Activated CD8-positive, alpha-beta memory T cell treated with anti-CD3 and anti-CD28 coated beads, Interleukin-2, amount 10 ng/mL, durations not matched to agents 7 days and 5 days (primary cell): ENCODE measurements around the gene MRPL49. TPM values are rescaled to one million over a fixed set of nuclear protein-coding genes. Genes with fewer than 3 reads are reported as not detected.

Experiments
- ATAC-seq: fragments of 150-1000 bp; cut with Tn5 transposase; one replicate; pipeline ENCODE4 v1.10.0; 2021; ENCODE audit warnings: moderate library complexity
- CTCF ChIA-PET: fragments of 350-600 bp; sonication (Branson Sonifier 250); formaldehyde crosslinking; loops from one replicate; lab custom pipeline; 2021; ENCODE audit warnings: antibody characterized with exemption; lab: Charles Lee
- DNase-seq: peaks from one replicate; pipeline ENCODE4 v3.0.0-alpha.2; 2020
- H3K27ac Mint-ChIP-seq: one replicate; pipeline ENCODE4 v1.8.0; 2021; ENCODE audit warnings: mild to moderate bottlenecking, mixed read lengths
- H3K27me3 Mint-ChIP-seq: one replicate; pipeline ENCODE4 v1.8.0; 2021; ENCODE audit warnings: mixed read lengths
- H3K36me3 Mint-ChIP-seq: one replicate; pipeline ENCODE4 v1.8.0; 2021; ENCODE audit warnings: mild to moderate bottlenecking, mixed read lengths
- H3K4me1 Mint-ChIP-seq: one replicate; pipeline ENCODE4 v1.8.0; 2021; ENCODE audit warnings: mixed read lengths
- H3K4me3 Mint-ChIP-seq: one replicate; pipeline ENCODE4 v1.8.0; 2021; ENCODE audit warnings: mild to moderate bottlenecking, moderate library complexity, mixed read lengths
- H3K9me3 Mint-ChIP-seq: one replicate; pipeline ENCODE4 v1.8.0; 2022; ENCODE audit warnings: low read depth, mixed read lengths
- total RNA-seq, 2 experiments: library from RNA; stranded (reverse); gene quantifications; one replicate each; pipeline ENCODE4 v1.2.3, GENCODE V29; 2021

The MRPL49 gene
- total RNA-seq, 2 experiments from 2014 or later = 42.0 to 61.7 TPM

- Mint-ChIP-seq H3K9me3 (no peaks in the 10 kb centered on the region), H3K27ac (no peak overlapping the region), H3K36me3 (peaks cover 13% of the 10 kb centered on the region), H3K4me3 (no peak overlapping the region), H3K27me3 (no peaks in the 10 kb centered on the region), H3K4me1 (peaks cover 40% of the 10 kb centered on the region)
- CTCF ChIA-PET = interaction anchor here (1.0 to 2.8 kb wide), 6 partner anchors 8 to 73 kb away, joined by 3 to 10 read pairs (median 4); partner anchors contain the start of genes CAPN1, FAU, MRPL49 and VPS51
- DNase-seq (no peak), ATAC-seq (no peak)
Observed at GRCh38 chr11:65107751-65108468, 14.2 kb upstream of the MRPL49 start.

GRCh38 chr11:65108469-65109123, 13.5 kb upstream of the MRPL49 start:
- peaks cover 45% of the 10 kb centered on the region for H3K4me1 Mint-ChIP-seq
- DNase-seq (no peak), ATAC-seq (no peak)
- H3K9me3 Mint-ChIP-seq = no peaks in the 10 kb centered on the region
- CTCF ChIA-PET = interaction anchor here (1.0 to 2.8 kb wide), 7 partner anchors 9 to 206 kb away, joined by 3 to 10 read pairs (median 3); partner anchors contain the start of genes CAPN1, CDC42EP2, FAU and MRPL49
- peaks cover 13% of the 10 kb centered on the region for H3K36me3 Mint-ChIP-seq
- no peaks in the 10 kb centered on the region for H3K27me3 Mint-ChIP-seq
- no peak overlapping the region for H3K27ac Mint-ChIP-seq
- no peak overlapping the region for H3K4me3 Mint-ChIP-seq

- Mint-ChIP-seq H3K27me3 (no peaks in the 10 kb centered on the region), H3K4me1 (peaks cover 46% of the 10 kb centered on the region), H3K36me3 (peaks cover 13% of the 10 kb centered on the region), H3K9me3 (no peaks in the 10 kb centered on the region), H3K4me3 (no peak overlapping the region), H3K27ac (peak overlapping the region; percentile 74)
- no peak for ATAC-seq
- DNase-seq = no peak
- CTCF ChIA-PET = interaction anchor here (0.6 to 5.4 kb wide), 33 partner anchors 8 to 331 kb away, joined by 3 to 114 read pairs (median 4); partner anchors contain the start of genes ARL2, CAPN1, CDC42EP2 and CDCA5
Observed at GRCh38 chr11:65109231-65110198, 12.6 kb upstream of the MRPL49 start.

- peak; percentile 96 for DNase-seq
- H3K36me3 Mint-ChIP-seq = peaks cover 8% of the 10 kb centered on the region
- peaks cover 41% of the 10 kb centered on the region for H3K4me1 Mint-ChIP-seq
- H3K9me3 Mint-ChIP-seq = no peaks in the 10 kb centered on the region
- no peaks in the 10 kb centered on the region for H3K27me3 Mint-ChIP-seq
- CTCF ChIA-PET = interaction anchor here (0.6 to 5.4 kb wide), 39 partner anchors 10 to 332 kb away, joined by 3 to 114 read pairs (median 4); partner anchors contain the start of genes ARL2, CAPN1, CDC42EP2 and CDCA5
- H3K27ac Mint-ChIP-seq = peak overlapping the region; percentile 74
- no peak overlapping the region for H3K4me3 Mint-ChIP-seq
- peak; percentile 40 for ATAC-seq
Observed at GRCh38 chr11:65110354-65110861, 11.7 kb upstream of the MRPL49 start.

GRCh38 chr11:65111159-65111743, 10.9 kb upstream of the MRPL49 start:
- Mint-ChIP-seq H3K4me1 (peaks cover 43% of the 10 kb centered on the region), H3K36me3 (peaks cover 1% of the 10 kb centered on the region), H3K4me3 (peak overlapping the region; percentile 80), H3K27me3 (no peaks in the 10 kb centered on the region), H3K27ac (peak overlapping the region; percentile 80), H3K9me3 (no peaks in the 10 kb centered on the region)
- DNase-seq (no peak), ATAC-seq (no peak)
- CTCF ChIA-PET = interaction anchor here (0.6 to 5.4 kb wide), 30 partner anchors 10 to 504 kb away, joined by 3 to 114 read pairs (median 5); partner anchors contain the start of genes ARL2, CAPN1, CDC42EP2 and CDCA5

GRCh38 chr11:65111744-65112545, 10.2 kb upstream of the MRPL49 start, which contains the start of gene TM7SF2:
Gene TM7SF2 (plus strand): TSS chr11:65111872. CDS start chr11:65112016, 144 bp downstream.
- Mint-ChIP-seq H3K4me3 (peak within 1 kb of the TSS; percentile 80), H3K27me3 (no peaks in the 10 kb centered on the region), H3K9me3 (no peaks in the 10 kb centered on the region), H3K27ac (peak within 1 kb of the TSS; percentile 85), H3K36me3 (no peaks in the 10 kb centered on the region), H3K4me1 (peaks cover 49% of the 10 kb centered on the region)
- DNase-seq (peak; percentile 97), ATAC-seq (peak; percentile 83)
- CTCF ChIA-PET = interaction anchor here (0.6 to 5.4 kb wide), 24 partner anchors 9 to 503 kb away, joined by 3 to 114 read pairs (median 5); partner anchors contain the start of genes ARL2, CAPN1, CDC42EP2 and CDCA5

- peak; percentile 55 for ATAC-seq
- Mint-ChIP-seq H3K4me3 (peak overlapping the region; percentile 80), H3K4me1 (peaks cover 49% of the 10 kb centered on the region), H3K27ac (peak overlapping the region; percentile 85), H3K9me3 (no peaks in the 10 kb centered on the region), H3K36me3 (peaks cover under 1% of the 10 kb centered on the region), H3K27me3 (no peaks in the 10 kb centered on the region)
- CTCF ChIA-PET = interaction anchor here (0.6 to 5.4 kb wide), 22 partner anchors 8 to 502 kb away, joined by 3 to 114 read pairs (median 4); partner anchors contain the start of genes ARL2, CAPN1, CDC42EP2 and CDCA5
- peak; percentile 84 for DNase-seq
Observed at GRCh38 chr11:65112546-65113360, 9.4 kb upstream of the MRPL49 start.

GRCh38 chr11:65113361-65113756, 8.8 kb upstream of the MRPL49 start:
- Mint-ChIP-seq H3K4me1 (peaks cover 54% of the 10 kb centered on the region), H3K27ac (peak overlapping the region; percentile 85), H3K9me3 (no peaks in the 10 kb centered on the region), H3K36me3 (peaks cover 3% of the 10 kb centered on the region), H3K4me3 (peak overlapping the region; percentile 80), H3K27me3 (no peaks in the 10 kb centered on the region)
- CTCF ChIA-PET = interaction anchor here (0.5 to 5.4 kb wide), 17 partner anchors 8 to 368 kb away, joined by 3 to 114 read pairs (median 4); partner anchors contain the start of genes ARL2, CAPN1, CDC42EP2 and FAU
- no peak for DNase-seq
- ATAC-seq = no peak

- no peaks in the 10 kb centered on the region for H3K27me3 Mint-ChIP-seq
- H3K27ac Mint-ChIP-seq = peak overlapping the region; percentile 85
- H3K4me3 Mint-ChIP-seq = peak overlapping the region; percentile 80
- CTCF ChIA-PET = interaction anchor here (0.5 to 5.4 kb wide), 7 partner anchors 7 to 218 kb away, joined by 3 to 114 read pairs (median 29); partner anchors contain the start of genes ARL2, FAU, MRPL49 and SYVN1
- H3K9me3 Mint-ChIP-seq = no peaks in the 10 kb centered on the region
- DNase-seq (no peak), ATAC-seq (no peak)
- H3K4me1 Mint-ChIP-seq = peaks cover 59% of the 10 kb centered on the region
- peaks cover 8% of the 10 kb centered on the region for H3K36me3 Mint-ChIP-seq
Observed at GRCh38 chr11:65113839-65114238, 8.3 kb upstream of the MRPL49 start.

- H3K9me3 Mint-ChIP-seq = no peaks in the 10 kb centered on the region
- no peaks in the 10 kb centered on the region for H3K27me3 Mint-ChIP-seq
- H3K4me1 Mint-ChIP-seq = peaks cover 61% of the 10 kb centered on the region
- no peak overlapping the region for H3K27ac Mint-ChIP-seq
- no peak for ATAC-seq
- CTCF ChIA-PET = interaction anchor here (4.8 to 5.4 kb wide), 3 partner anchors 14 to 101 kb away, joined by 29 to 114 read pairs (median 68); partner anchors contain the start of genes ARL2, SYVN1 and VPS51
- DNase-seq = no peak
- no peak overlapping the region for H3K4me3 Mint-ChIP-seq
- H3K36me3 Mint-ChIP-seq = peaks cover 10% of the 10 kb centered on the region
Observed at GRCh38 chr11:65114538-65115171, 7.5 kb upstream of the MRPL49 start.
